A549 treated with ZK216348 at 1 μM for 4 hours (cell line): ENCODE measurements around the gene TMEM263. TPM values are rescaled to one million over a fixed set of nuclear protein-coding genes. Genes with fewer than 3 reads are reported as not detected.

Experiments
- total RNA-seq: library from RNA; stranded (reverse); fragments of 200-300 nt; extraction: Qiagen RNA extraction; gene quantifications from 5 replicates; pipeline ENCODE4 v1.2.3, GENCODE V29; 2022; ENCODE audit warnings: low read depth

The TMEM263 gene
- total RNA-seq, result 26.4 to 34.9 TPM (median 28.5 TPM) in 5 replicates

GRCh38 chr12:106955377-106956047, at the start of gene TMEM263:
TMEM263 (plus strand) TSS chr12:106955907; CDS start chr12:106967117, 11,210 bp downstream.

GRCh38 chr12:106986625-106987389, 31.1 kb downstream of the TMEM263 start, which contains the start of gene MTERF2:
MTERF2 (minus strand) TSS chr12:106987146; CDS start chr12:106978714, 8,432 bp downstream.

Other genes starting within 250 kb of the TMEM263 start
- 8.1 to 10.3 TPM (median 9.7 TPM) in 5 replicates for gene RIC8B, start 181.2 kb upstream of the TMEM263 start, total RNA-seq
- 4.0 to 8.3 TPM (median 5.1 TPM) in 5 replicates for gene MTERF2, start 31.2 kb downstream of the TMEM263 start, total RNA-seq
- 19.7 to 33.7 TPM (median 23.6 TPM) in 5 replicates for gene CRY1, start 137.6 kb downstream of the TMEM263 start, total RNA-seq